Vagina (tissue), 2 donors: Measurements from ENCODE around the gene ATP8B2. TPM values are rescaled to one million over a fixed set of nuclear protein-coding genes. Genes with fewer than 3 reads are reported as not detected.

Source experiments
- DNase-seq, 2 donors: peaks; one replicate each; pipeline ENCODE4 v3.0.0-alpha.2; 2017; ENCODE audit errors: extremely low spot score in 2 of 2
- H3K27ac ChIP-seq: fragments of 200-600 bp; sonication (generic); one replicate; pipeline ENCODE4 v1.5.1; 2019
- H3K27me3 ChIP-seq: fragments of 200-600 bp; sonication (generic); one replicate; pipeline ENCODE4 v1.5.1; 2019
- H3K36me3 ChIP-seq, 2 donors: fragments of 200-600 bp; sonication (generic); one replicate each; pipeline ENCODE4 v1.5.1; 2017 to 2019
- H3K4me1 ChIP-seq: fragments of 200-600 bp; sonication (generic); one replicate; pipeline ENCODE4 v1.5.1; 2019
- H3K4me3 ChIP-seq, 2 donors: fragments of 200-600 bp; sonication (generic); 1 replicate in 1 of 2; 2 replicates in 1 of 2; pipeline ENCODE4 v1.5.1; 2016 to 2019
- H3K9me3 ChIP-seq: fragments of 200-600 bp; sonication (generic); one replicate; pipeline ENCODE4 v1.5.1; 2019
- CTCF ChIP-seq, 3 experiments: fragments of 450-650 bp in 2 of 3; fragments of 200-600 bp in 1 of 3; sonication (generic) in 1 of 3; IDR thresholded peaks; one replicate each; pipeline ENCODE4 v1.5.1; 2017 to 2019; ENCODE audit warnings: antibody characterized with exemption in 3 of 3, mild to moderate bottlenecking in 2 of 3, moderate library complexity in 2 of 3
- POLR2A ChIP-seq, 2 donors: fragments of 450-650 bp; IDR thresholded peaks; one replicate each; pipeline ENCODE4 v1.6.1; 2017; ENCODE audit warnings: antibody characterized with exemption in 2 of 2, mild to moderate bottlenecking in 2 of 2, moderate library complexity in 2 of 2
- POLR2AphosphoS5 ChIP-seq, 2 donors: sonication (generic); formaldehyde crosslinking; IDR thresholded peaks; one replicate each; pipeline ENCODE4 v1.9.0; 2017; ENCODE audit warnings: antibody characterized with exemption in 2 of 2, mild to moderate bottlenecking in 2 of 2, low read depth in 1 of 2; ENCODE audit not compliant: insufficient read depth in 1 of 2
- intact Hi-C: fragments of 100-400 bp; cut with DNase I; formaldehyde crosslinking; loops from one replicate; pipeline ENCODE4 v1.15.1; 2023
- total RNA-seq: library from RNA; depleted of rRNA; stranded (reverse); fragments of >200 nt; gene quantifications from one replicate; pipeline ENCODE4 v1.2.3, GENCODE V29; 2016

ATP8B2 gene
- total RNA-seq, 1 donor from 2014 or later, result 65.1 TPM

DNA sequence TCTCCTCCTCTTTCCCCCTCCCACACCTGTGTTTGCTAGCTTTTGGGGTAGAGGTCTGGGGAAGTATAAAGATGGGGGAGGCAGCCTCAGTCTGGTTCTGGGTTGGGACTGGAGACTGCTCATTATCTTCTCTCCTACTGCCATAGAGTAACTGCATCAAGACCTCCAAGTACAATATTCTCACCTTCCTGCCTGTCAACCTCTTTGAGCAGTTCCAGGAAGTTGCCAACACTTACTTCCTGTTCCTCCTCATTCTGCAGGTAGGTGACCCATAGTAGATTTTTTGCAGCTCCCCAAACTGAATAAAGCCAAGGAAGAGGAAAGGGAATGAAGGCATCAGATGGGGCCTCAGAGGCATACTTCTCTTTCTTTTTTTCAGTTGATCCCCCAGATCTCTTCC, 5.3 kb downstream of the ATP8B2 start:
- Histone ChIP-seq H3K4me3 (no peak overlapping the region), H3K36me3 (peaks cover 0 to 35% of the 10 kb centered on the region in 2 donors), H3K9me3 (no peaks in the 10 kb centered on the region), H3K27me3 (no peaks in the 10 kb centered on the region), H3K27ac (peak overlapping the region; percentile 98), H3K4me1 (peaks cover 65% of the 10 kb centered on the region)
- TF ChIP-seq CTCF (IDR thresholded peaks at IDR 0.05) (no peak), POLR2AphosphoS5 (IDR thresholded peaks at IDR 0.05; ENCODE audit: insufficient read depth in 1 of 2, low read depth in 1 of 2) (no peak), POLR2A (IDR thresholded peaks at IDR 0.05) (no peak)
- intact Hi-C loops, result no loop called here
- no peak for DNase-seq

DNA sequence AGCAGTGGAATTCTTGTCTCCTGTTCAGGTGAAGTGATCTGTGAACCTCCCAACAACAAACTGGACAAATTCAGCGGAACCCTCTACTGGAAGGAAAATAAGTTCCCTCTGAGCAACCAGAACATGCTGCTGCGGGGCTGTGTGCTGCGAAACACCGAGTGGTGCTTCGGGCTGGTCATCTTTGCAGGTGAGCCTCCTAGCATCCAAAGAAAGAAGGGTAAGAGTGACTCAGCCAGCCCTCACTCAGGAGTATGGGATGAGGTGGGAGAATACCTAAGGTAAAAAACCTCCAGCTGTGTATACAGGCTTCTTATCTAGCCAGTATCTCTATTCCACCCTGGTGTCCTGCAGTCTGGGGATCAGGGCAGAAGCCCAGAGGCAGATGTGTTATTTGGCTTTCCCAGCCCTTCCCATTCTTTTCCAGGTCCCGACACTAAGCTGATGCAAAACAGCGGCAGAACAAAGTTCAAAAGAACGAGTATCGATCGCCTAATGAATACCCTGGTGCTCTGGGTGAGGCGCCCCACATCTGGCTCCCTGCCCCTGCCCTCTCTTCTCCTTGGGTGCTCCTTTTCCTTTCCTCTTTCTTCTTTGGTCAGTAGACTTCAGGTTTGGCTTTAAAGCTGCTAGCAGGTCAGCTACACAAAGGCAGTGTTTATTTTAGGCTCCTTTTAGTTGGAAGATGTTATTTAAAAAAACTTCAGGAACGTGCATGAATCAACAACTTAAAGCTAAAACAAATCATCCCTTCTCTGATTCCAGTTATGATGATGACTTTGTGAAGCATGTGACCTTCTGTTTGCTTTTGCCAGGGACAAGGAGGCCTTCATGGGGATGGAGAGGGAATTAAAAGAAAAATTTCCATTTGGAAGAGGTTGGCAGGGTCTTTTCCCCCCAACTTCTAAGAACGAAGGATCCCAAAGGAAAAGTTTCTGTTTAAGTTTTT, 9.0 kb downstream of the ATP8B2 start:
- H3K27ac ChIP-seq, result peak overlapping the region; percentile 81
- no peak for DNase-seq
- no peaks in the 10 kb centered on the region for H3K9me3 ChIP-seq
- H3K27me3 ChIP-seq, result no peaks in the 10 kb centered on the region
- intact Hi-C loops, result no loop called here
- H3K4me3 ChIP-seq, result no peak overlapping the region
- no peak for TF ChIP-seq POLR2AphosphoS5 (IDR thresholded peaks at IDR 0.05; ENCODE audit: insufficient read depth in 1 of 2, low read depth in 1 of 2)
- TF ChIP-seq CTCF (IDR thresholded peaks at IDR 0.05), result no peak
- no peak for TF ChIP-seq POLR2A (IDR thresholded peaks at IDR 0.05)
- peaks cover 5 to 58% of the 10 kb centered on the region in 2 donors for H3K36me3 ChIP-seq
- H3K4me1 ChIP-seq, result peaks cover 32% of the 10 kb centered on the region

DNA sequence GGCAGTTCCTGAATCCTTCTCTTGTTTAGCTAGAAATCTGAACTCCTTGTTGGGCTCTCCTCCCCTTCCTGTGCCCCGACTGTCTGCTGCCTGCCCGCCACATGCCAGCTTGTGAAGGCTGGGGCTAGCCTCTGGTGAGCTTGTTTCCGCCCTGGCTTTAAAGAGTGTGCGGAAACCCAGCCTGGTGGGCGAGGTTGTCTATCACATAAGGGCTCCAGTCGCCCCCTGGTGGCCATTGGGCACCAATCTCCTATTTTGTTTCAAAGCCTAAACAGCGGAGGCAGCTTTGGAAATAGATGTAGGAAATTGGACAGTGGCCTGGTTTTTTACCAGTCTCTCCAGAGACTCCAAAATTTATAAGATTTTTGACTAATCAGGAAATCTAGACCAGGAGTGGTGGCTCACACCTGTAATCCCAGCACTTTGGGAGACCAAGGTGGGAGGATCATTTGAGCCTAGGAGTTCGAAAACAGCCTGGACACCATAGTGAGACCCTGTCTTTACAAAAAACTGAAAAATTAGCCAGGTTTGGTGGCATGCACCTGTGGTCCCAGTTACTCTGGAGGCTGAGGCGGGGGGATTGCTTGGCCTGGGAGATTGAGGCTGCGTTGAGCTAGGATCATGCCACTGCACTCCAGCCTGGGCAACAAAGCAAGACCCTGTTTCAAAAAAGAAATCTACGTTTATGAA, 9.8 kb downstream of the ATP8B2 start:
- peak overlapping the region; percentile 81 for H3K27ac ChIP-seq
- no peaks in the 10 kb centered on the region for H3K9me3 ChIP-seq
- H3K4me1 ChIP-seq, result peaks cover 23% of the 10 kb centered on the region
- intact Hi-C loops, result no loop called here
- no peak for DNase-seq
- no peak overlapping the region for H3K4me3 ChIP-seq
- TF ChIP-seq POLR2AphosphoS5 (IDR thresholded peaks at IDR 0.05; ENCODE audit: insufficient read depth in 1 of 2, low read depth in 1 of 2), result peak; percentile 41 to 71
- peak; percentile 76 to 86 (median 84) for TF ChIP-seq CTCF (IDR thresholded peaks at IDR 0.05)
- TF ChIP-seq POLR2A (IDR thresholded peaks at IDR 0.05), result no peak
- H3K27me3 ChIP-seq, result no peaks in the 10 kb centered on the region
- peaks cover 5 to 61% of the 10 kb centered on the region in 2 donors for H3K36me3 ChIP-seq

GRCh38 chr1:154337253-154337894, 12.0 kb downstream of the ATP8B2 start:
- no peaks in the 10 kb centered on the region for H3K27me3 ChIP-seq
- DNase-seq, result no peak
- peaks cover 19% of the 10 kb centered on the region for H3K4me1 ChIP-seq
- intact Hi-C loops, result no loop called here
- TF ChIP-seq CTCF (IDR thresholded peaks at IDR 0.05), result no peak
- no peak for TF ChIP-seq POLR2AphosphoS5 (IDR thresholded peaks at IDR 0.05; ENCODE audit: insufficient read depth in 1 of 2, low read depth in 1 of 2)
- no peak for TF ChIP-seq POLR2A (IDR thresholded peaks at IDR 0.05)
- H3K27ac ChIP-seq, result peak overlapping the region; percentile 6
- H3K4me3 ChIP-seq, result no peak overlapping the region
- peaks cover 5 to 57% of the 10 kb centered on the region in 2 donors for H3K36me3 ChIP-seq
- H3K9me3 ChIP-seq, result no peaks in the 10 kb centered on the region
